Measurements from ENCODE around the gene IVL.

IVL gene, protein sequence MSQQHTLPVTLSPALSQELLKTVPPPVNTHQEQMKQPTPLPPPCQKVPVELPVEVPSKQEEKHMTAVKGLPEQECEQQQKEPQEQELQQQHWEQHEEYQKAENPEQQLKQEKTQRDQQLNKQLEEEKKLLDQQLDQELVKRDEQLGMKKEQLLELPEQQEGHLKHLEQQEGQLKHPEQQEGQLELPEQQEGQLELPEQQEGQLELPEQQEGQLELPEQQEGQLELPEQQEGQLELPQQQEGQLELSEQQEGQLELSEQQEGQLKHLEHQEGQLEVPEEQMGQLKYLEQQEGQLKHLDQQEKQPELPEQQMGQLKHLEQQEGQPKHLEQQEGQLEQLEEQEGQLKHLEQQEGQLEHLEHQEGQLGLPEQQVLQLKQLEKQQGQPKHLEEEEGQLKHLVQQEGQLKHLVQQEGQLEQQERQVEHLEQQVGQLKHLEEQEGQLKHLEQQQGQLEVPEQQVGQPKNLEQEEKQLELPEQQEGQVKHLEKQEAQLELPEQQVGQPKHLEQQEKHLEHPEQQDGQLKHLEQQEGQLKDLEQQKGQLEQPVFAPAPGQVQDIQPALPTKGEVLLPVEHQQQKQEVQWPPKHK

DNA sequence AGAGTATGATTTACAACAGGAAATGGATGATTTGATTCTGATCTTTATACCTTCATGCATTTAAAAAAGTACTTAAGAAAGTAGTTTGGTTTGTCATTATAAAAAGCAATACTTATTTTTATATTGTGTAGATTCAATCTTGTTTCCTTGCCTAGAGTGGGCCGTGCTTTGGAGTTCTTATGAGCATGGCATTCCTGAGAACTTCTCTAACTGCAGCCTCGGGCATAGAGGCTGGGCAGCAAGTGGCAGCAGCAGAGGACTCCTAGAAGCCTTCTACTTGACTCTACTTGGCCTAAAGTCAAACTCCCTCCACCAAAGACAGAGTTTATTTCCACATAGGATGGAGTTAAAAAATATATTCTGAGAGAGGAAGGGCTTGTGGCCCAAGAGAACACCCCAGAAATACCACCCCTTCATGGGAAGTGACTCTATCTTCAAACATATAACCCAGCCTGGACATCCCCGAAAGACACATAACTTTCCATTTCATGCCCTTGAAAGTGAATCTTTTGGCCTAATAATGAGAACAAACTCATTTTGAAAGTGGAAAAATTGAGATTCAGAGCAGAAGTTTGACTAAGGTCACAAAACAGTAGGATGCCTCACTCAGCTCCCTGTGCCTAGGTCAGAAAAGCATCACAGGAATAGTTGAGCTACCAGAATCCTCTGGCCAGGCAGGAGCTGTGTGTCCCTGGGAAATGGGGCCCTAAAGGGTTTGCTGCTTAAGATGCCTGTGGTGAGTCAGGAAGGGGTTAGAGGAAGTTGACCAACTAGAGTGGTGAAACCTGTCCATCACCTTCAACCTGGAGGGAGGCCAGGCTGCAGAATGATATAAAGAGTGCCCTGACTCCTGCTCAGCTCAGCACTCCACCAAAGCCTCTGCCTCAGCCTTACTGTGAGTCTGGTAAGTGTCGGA lies at the start of gene IVL:
TSS of gene IVL (plus strand) at position 861 of the 916 bp plus-strand sequence. CDS start 1,252 bp downstream, outside the sequence.
- DNase-seq (ENCODE audit: low spot score): no peak

DNA sequence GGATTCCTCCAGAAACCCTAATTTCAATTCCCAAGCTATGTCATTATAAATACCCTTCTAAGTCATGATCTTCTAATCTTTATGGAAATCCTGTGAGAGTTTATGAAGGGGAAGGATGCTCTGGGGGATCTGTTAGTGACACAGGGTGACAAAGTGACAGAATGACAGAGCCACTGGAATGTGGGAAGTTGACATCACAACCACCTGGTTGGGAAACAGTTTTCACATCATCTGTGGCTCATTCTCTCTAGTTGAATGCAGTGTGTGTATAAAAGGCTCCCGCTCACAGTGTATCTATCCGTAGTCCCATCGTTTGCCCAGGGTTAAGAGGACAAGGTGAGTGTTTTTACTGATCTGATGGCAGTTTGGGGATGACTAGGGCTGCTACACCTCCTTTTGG lies 48.6 kb upstream of the IVL start, which contains the start of gene LCE7A:
TSS of gene LCE7A (plus strand) at position 301 of the 400 bp plus-strand sequence. CDS start 702 bp downstream, outside the sequence.
- no peak for DNase-seq (ENCODE audit: low spot score)

DNA sequence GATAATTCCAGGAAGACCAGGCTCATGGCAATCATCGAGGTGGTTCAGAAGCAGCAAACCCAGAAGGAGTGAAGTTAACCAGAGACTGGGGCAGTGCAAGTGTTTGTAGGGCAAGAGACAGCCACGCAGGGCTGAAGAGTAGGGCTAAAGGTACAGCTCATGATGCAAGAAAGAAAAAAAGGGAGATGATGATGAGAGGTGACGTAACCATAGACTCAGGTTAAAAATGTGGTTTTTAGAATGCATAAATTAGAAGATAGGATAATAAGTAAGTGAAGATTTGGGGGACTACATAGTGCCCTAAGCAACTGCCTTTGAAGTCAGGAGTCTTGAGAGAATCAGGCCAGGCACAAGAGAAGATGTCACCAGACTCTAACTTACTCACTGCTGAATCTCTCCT lies 48.2 kb upstream of the IVL start:
- no peak for DNase-seq (ENCODE audit: low spot score)

DNA sequence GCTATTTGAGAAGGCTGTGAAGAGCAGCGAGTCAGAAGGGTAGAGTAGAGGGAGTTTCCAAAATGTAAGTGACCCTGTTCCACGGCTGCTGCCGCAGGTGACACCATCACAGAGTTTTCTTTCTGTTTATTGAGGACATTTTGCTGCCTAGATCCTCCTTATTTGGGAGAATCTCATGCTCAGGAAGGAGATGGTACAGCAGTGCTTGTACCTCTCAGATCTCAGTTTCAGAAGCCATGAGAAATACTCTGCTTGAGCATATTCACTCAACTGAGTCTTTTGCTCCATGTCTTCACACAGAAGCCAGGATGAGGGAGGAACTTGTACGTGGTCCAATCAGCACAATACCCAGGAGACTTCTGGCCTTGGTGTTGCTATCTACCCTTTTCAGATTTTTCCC lies 47.0 kb upstream of the IVL start:
- DNase-seq (ENCODE audit: low spot score): no peak

DNA sequence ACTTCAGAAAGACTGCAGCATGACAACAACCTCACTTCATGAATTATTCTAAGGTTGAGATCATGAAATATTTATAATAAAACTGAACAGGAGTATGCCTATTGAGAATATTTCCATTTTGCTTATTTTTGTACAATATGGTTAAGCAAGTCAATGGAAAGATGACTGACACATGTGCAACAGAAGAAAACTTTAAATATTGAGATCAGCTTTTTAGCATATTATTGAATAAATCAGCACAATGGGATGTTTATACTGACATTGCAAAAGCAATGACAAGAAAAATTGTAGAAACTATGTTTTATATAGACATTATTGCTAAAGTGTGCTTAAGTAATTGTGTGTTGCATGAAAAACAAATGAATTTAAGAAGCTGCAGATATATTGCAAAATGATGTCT lies 43.9 kb upstream of the IVL start:
- no peak for DNase-seq (ENCODE audit: low spot score)

DNA sequence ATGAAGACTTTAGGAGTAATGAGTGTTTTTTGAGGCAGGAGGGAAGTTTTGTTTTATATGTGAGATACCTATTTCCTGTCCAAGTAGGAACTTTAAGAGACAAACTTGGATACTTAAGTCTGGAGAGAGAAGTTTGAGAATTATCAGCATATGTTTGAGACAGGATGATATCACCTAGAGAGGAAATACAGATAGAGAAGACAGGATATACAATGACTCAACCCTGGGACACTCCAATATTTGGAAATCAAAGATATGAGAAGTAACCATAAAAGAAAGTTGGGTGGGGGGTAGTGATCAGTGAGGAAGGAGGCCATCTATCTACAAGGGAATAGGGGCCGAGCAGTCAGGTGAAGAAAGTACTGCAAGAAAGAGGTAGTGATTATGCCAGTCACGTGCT lies 42.0 kb upstream of the IVL start:
- DNase-seq (ENCODE audit: low spot score): no peak

DNA sequence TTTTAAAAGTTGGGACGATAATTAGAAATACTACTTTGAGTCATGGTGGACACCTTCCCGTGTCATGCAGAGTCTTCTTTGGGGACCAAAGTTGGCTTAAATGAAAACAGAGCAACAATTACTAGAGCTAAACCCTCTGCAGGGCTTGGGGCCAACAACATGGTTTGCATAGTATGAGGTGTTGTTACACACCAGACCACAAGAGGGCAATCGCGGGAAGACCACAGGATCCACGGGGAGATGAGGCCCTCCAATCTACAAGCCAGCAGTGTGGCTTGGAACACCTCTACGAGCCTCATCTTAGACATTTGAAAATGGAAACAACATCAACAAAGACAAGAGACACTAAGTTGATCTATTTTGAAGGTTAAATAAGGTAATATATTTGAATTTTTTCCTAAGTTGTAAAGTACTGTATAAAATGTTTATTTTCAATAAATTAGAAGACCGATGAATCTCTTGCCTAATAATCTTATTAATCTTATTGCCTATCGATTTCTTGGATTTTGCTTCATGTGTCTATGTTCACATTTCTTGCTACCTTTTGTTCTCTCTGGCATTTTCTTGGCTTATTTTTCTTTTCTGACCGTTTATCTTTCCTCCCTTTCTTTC lies 38.4 kb upstream of the IVL start:
- peak; percentile 62 for DNase-seq (ENCODE audit: low spot score)

DNA sequence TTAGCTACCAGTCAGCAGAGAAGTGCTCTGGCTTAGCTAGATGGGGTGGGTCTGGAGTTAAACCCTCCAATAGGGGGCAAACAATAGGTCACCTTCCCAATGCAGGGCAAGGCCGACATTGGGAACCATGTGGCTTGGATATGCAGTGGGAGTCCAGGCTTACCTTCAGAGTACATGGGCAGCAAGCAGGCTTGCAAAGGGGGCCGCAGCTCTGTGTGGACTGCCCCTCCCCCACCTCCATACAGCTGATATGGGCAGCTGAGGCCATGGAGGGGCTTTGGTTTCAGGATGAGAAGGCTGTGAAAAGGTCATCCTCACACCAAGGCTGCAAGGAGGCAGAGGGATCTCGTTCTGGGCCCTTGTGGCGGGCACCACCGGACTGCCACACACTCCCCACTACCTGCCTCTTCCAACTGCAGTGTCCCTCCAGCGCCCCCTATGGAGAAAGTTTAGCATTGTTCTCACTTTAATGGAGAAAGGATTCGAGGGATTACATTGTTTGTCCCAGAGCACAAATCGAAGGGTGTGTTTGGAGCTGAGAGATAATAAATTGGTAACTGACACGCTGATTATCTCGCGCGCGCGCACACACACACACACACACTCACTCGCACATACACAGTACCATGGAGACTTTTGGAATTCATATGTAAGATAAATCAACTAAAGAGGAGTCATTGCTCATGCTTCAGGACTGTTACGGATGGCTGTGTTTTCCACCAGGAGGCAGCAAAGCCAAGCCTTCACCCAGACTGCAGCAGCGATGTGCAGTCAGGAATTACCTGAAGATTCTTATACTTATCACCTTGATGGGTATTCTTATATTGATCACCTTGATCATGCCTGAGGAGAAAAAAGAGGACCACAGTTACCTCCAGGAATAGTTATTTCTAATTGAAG lies 37.3 kb upstream of the IVL start:
- peak; percentile 16 for DNase-seq (ENCODE audit: low spot score)

DNA sequence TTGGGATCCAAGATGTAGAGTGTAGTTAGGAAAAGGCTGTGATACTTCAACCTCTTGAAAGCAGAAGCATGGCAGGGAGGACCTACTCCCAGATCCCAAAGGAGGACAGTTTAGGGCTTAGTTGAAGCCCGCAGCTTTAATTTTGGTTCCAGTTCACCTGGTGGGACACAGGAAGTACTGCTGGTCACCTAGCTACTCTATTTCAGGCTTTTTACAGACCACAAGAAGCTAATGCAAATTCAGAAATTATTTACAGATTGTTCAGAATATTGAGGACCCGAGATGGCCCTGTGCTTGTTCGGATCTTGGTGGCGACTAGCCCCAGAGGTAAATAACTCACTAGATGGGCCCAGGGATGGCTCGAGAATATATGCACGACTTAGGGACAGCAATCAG lies 36.6 kb upstream of the IVL start:
- no peak for DNase-seq (ENCODE audit: low spot score)

DNA sequence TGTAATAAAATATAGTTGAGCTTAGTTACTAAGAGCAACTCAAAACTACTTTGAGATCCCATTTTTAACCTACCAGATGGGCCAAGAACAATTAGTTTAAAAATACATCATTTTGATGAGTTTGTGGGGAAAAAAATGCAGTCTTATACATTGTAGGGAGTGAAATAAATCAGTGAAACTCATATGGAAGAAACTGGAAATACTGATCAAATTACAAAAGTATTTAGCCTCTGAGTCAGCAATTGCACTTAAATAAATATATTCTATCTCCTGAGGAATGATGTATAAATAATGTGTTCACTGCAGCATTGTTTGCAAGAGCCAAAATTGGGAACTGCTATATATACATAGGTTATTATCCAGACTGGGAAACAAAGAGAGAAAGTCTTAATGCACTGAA lies 34.9 kb upstream of the IVL start:
- DNase-seq (ENCODE audit: low spot score): no peak

DNA sequence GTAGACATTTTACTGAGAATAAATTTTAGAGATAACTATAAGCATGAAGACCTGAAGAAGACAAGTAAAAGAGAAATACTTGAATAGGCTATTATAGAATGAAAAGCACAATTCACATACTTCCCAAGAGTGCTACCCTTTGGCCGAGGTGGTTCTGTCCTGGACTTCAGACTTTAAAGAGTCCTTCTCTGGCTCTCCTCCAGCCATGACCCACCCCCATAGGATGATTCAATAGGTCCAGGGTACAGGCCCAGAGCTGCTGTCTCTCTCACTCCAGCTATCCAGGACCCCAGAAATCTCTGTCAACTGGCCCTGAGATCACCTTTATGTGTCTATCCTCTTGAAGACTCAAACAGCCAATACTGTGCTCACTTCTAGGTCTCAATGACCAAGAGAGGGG lies 31.5 kb upstream of the IVL start:
- DNase-seq (ENCODE audit: low spot score): no peak

DNA sequence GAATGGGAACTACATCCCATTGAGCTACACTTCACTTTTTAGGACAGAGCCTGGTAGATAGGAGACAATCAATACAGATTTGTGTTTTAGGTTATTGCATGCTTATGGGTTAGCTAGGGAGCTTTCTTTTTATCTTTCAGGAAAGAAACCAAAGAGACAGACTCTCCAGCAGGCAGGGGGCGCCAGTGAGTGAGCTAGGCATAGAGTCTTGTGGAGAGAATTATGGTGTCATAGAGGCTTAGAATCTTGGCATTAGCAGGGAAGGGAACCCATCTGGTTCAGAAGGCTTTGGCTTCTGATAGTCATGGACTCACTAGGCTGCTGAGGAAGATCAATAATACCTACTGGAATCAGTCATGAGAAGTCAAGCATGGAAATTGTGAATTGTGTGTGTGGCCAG lies 30.3 kb upstream of the IVL start, which contains the start of gene SMCP:
TSS of gene SMCP (plus strand) at position 281 of the 400 bp plus-strand sequence. CDS start 6,101 bp downstream, outside the sequence.
- no peak for DNase-seq (ENCODE audit: low spot score)

DNA sequence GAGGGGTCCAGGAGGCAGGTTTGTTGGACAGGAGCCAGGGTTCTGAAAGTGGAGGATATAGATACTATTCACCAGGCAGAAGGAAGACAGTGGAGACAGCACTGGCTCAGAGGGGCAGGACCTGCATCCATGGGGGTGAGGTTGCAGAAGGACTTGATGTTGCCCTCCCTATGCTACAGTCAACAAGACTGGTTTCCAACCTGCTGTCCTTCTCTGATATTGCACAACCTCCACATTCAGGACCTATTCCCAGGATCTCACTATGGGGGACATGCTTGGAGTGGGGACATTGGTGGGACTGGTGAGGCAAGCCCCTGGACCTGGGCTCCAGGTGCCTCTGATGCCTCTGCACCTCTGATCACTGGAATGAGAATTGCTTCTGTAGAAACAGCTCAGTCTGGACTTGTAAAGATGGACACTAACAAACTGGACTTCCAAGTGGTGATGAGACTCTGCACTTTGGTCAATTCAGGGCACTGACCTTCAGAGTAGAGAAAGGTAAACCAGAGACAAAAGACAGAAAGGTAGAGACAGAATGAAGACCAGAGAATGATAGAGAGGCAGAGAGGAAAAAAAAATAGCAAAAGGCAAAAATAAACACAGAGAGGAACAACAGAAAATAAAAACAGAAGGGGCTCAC lies 28.7 kb upstream of the IVL start:
- DNase-seq (ENCODE audit: low spot score): no peak

DNA sequence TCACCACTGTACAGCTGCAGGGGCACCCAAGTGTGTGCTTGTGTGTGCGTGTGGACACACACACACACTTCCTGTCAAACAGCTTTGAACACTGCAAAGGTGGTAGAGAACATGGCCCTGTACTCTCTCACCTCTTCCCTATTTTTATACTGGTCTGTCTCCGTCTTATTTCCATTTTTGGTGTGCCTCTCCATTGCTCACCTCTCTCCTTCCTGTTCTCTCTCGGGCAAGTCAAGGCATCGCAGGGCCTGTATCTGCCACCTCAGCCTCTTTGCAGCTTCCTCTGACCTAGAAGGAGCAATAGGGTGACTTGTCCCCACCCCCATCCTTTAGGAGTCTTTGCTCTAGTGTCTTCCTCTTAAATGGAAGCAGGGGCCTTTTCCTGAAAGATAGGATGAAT lies 28.0 kb upstream of the IVL start:
- no peak for DNase-seq (ENCODE audit: low spot score)

DNA sequence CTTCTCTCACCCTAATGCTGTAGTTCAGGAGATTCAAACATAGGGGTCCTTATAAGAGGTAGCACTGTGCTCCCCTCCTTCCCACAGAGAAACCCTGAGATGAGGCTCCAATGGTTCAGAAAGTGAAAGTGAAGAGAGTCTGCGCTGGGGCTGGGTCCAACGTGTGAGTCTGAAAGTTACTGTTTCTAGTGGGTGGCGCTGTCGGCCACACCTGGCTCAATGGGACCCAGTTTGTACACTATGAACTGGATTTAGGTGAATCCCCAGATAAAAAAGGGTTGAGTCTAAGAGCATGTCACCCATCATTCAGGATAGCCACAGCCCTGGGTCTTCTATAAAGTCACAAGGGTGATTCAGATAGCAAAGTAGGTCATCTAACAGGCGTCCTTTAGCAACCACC lies 27.4 kb upstream of the IVL start:
- no peak for DNase-seq (ENCODE audit: low spot score)

DNA sequence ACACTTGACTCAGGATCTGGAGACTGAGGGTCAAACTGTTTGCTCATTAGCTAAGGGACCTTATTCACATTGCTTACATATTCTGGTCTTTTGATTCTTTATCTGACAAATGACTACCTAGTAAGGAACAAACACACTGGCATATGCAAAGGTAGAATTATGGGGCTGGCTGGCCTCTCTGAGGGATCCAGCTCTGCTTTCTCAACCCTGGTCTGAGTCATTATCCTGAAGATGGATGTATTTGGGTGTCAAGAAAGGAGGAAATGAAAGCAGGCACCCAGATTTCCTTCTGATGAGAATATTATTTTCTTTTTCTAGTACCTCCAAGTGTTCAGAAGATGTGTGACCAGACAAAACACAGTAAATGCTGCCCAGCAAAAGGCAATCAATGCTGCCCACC lies 24.3 kb upstream of the IVL start:
- DNase-seq (ENCODE audit: low spot score): no peak

DNA sequence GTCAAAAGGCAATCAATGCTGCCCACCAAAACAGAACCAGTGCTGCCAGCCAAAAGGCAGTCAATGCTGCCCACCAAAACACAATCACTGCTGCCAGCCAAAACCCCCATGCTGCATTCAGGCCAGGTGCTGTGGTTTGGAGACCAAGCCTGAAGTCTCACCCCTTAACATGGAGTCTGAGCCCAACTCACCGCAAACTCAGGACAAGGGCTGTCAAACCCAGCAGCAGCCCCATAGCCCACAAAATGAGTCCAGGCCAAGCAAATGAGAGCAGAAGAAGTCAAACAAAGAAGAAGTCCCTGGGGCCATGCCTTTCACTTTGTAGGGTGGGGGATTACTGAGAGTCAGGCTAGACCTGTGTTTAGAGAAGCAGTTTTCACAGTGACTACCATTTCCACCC lies 23.8 kb upstream of the IVL start:
- no peak for DNase-seq (ENCODE audit: low spot score)

DNA sequence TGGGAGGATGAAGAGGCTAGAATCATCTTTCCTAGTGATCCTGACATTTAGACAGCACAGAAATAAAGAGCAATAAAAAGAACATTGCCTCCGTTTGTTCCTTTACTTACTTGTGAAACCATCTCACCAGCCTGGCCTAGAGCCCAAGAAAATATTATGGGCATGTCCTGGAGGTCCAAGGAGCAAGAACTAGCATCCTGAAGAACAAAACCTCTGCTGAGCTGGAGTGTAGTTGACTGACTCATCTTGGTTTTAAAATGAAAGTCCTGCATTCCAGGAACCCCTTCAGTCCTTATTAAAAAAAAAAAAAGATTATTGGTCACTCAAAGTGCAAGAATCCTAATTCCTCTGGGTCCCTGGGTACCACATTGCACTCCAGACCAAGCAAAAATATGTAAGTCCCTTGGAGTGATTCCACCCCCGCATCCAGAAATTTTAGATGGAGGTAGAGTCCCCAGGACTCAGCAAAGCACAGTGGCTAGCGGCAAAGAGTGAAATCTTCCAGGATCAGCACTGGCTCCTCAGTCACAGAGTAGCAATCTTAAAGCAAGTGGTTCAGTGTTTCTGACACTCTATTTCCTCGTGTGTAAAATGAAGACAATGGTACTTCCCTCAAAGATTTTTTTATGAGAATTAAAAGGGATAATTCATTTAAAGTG lies 23.3 kb upstream of the IVL start:
- no peak for DNase-seq (ENCODE audit: low spot score)

DNA sequence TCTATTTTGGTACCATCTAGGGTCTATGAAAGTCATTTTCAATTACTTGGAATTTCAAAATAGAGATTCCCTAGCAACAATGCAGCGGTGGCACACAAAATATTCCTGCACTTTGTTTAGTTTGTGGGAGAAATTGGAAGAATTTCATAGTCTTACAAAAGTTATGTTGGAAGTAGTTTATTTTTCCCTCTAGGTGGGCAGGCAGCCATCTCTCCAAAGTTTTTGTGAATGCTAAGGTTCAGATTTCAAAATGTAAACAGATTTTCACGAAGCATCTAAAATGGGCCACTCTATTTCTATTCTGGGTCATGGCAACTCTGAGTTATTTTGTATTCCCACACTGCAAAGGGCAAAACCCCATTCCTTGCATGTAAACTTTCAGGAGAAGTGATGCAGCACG lies 22.3 kb upstream of the IVL start:
- no peak for DNase-seq (ENCODE audit: low spot score)
